Measurements from ENCODE around the gene ADAM33.

GRCh38 chr20:3663031-3663701, 18.6 kb downstream of the ADAM33 start, which contains the start of gene GFRA4:
- TF ChIP-seq POLR2AphosphoS5 (IDR thresholded peaks at IDR 0.05): no peak
- TF ChIP-seq, protein P1, sequence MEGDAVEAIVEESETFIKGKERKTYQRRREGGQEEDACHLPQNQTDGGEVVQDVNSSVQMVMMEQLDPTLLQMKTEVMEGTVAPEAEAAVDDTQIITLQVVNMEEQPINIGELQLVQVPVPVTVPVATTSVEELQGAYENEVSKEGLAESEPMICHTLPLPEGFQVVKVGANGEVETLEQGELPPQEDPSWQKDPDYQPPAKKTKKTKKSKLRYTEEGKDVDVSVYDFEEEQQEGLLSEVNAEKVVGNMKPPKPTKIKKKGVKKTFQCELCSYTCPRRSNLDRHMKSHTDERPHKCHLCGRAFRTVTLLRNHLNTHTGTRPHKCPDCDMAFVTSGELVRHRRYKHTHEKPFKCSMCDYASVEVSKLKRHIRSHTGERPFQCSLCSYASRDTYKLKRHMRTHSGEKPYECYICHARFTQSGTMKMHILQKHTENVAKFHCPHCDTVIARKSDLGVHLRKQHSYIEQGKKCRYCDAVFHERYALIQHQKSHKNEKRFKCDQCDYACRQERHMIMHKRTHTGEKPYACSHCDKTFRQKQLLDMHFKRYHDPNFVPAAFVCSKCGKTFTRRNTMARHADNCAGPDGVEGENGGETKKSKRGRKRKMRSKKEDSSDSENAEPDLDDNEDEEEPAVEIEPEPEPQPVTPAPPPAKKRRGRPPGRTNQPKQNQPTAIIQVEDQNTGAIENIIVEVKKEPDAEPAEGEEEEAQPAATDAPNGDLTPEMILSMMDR (IDR thresholded peaks at IDR 0.05): no peak

Measured in upper lobe of left lung (tissue), 4 donors.